Stomach (tissue), 4 donors: ENCODE data around the gene KCNH1.

Source experiments
- CTCF ChIP-seq, 7 experiments: fragments of 450-650 bp in 4 of 7; fragments of 200-600 bp in 3 of 7; sonication (generic) in 3 of 7; IDR thresholded peaks; one replicate each; pipeline ENCODE4 v1.5.1; 2016 to 2019; ENCODE audit warnings: antibody characterized with exemption in 7 of 7, control low read depth in 2 of 7, mild to moderate bottlenecking in 1 of 7
- POLR2A ChIP-seq, 4 donors: fragments of 450-650 bp; IDR thresholded peaks; one replicate each; pipeline ENCODE4 v1.6.1; 2016; ENCODE audit warnings: antibody characterized with exemption in 4 of 4, control low read depth in 2 of 4, mild to moderate bottlenecking in 1 of 4, moderate library complexity in 1 of 4

GRCh38 chr1:210697185-210697584 lies 436.8 kb downstream of the KCNH1 start:
- TF ChIP-seq CTCF (IDR thresholded peaks at IDR 0.05) (no peak), POLR2A (IDR thresholded peaks at IDR 0.05) (no peak)
